Measurements from ENCODE around the gene FAM107A. TPM values are rescaled to one million over a fixed set of nuclear protein-coding genes. Genes with fewer than 3 reads are reported as not detected.

The FAM107A gene
- total RNA-seq, 2 experiments from 2014 or later: not detected

DNA sequence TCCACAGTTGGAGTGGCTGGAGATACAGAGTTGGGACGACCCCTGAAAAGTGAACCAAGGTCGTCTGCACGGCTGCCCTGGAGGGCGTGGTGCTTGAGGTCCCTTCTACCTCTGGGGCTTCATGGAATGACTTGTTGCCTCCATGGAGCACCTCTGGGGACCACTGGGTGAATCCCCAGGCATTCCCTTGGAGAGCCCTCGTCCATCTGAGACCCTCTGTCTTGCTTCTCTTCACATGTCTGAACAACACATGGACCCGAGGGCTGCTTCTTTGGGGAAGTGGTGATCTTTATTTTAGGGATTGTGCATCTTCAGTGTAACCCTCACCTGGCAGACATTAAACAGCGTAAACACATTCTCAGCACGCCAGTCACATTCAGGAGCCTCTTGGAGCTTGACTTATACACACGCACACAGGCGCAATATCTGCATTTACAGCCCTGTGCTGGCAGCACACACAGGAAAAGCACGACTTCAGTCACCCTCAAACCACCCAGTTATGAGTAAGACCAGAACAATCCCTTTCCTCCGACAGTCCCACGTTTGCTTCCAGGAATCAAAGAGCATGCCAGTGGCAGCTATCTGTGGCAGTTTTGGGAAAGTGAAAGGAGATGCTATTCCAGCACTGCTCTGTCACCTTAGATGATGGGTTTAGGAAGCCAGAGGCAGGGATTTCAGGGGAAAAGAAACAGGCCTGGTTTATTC, 12.6 kb downstream of the FAM107A start:
- Mint-ChIP-seq H3K4me3 (no peak overlapping the region), H3K9me3 (ENCODE audit: insufficient read depth) (no peaks in the 10 kb centered on the region), H3K27ac (no peak overlapping the region), H3K4me1 (ENCODE audit: low read depth) (peaks cover 4% of the 10 kb centered on the region), H3K27me3 (ENCODE audit: low read depth) (no peaks in the 10 kb centered on the region), H3K36me3 (ENCODE audit: low read depth) (no peaks in the 10 kb centered on the region)
- ChIA-PET POLR2A (no interaction called here), CTCF (interaction anchor here (1.0 kb wide), 1 partner anchor 9 kb away, joined by 3 read pairs; no protein-coding TSS in a partner anchor)
- ATAC-seq (no peak), DNase-seq (no peak)

DNA sequence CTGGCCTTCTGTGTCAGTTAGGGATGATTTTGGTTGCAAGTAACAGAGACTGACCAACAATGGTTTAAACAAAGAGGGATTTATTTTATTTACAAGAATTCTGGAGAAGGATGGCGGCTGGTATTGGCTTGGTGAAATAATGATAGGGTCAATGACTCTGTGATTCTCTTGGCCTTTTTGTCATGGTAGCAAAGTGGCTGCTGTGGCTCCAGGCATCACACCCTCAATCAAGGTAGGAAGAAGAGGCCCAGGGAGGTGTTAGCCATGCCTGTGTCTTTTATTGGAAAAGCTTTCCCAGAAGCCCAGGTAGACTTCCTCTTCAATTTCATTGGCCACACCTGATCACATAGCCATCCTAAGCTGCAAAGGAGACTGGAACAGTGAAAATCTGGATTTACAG, 13.1 kb downstream of the FAM107A start:
- no peak overlapping the region for H3K4me3 Mint-ChIP-seq
- no peaks in the 10 kb centered on the region for H3K27me3 Mint-ChIP-seq (ENCODE audit: low read depth)
- no peaks in the 10 kb centered on the region for H3K9me3 Mint-ChIP-seq (ENCODE audit: insufficient read depth)
- H3K27ac Mint-ChIP-seq: no peak overlapping the region
- H3K4me1 Mint-ChIP-seq (ENCODE audit: low read depth): peaks cover 4% of the 10 kb centered on the region
- H3K36me3 Mint-ChIP-seq (ENCODE audit: low read depth): no peaks in the 10 kb centered on the region
- CTCF ChIA-PET: no interaction called here
- POLR2A ChIA-PET: no interaction called here
- DNase-seq: no peak
- ATAC-seq: no peak

DNA sequence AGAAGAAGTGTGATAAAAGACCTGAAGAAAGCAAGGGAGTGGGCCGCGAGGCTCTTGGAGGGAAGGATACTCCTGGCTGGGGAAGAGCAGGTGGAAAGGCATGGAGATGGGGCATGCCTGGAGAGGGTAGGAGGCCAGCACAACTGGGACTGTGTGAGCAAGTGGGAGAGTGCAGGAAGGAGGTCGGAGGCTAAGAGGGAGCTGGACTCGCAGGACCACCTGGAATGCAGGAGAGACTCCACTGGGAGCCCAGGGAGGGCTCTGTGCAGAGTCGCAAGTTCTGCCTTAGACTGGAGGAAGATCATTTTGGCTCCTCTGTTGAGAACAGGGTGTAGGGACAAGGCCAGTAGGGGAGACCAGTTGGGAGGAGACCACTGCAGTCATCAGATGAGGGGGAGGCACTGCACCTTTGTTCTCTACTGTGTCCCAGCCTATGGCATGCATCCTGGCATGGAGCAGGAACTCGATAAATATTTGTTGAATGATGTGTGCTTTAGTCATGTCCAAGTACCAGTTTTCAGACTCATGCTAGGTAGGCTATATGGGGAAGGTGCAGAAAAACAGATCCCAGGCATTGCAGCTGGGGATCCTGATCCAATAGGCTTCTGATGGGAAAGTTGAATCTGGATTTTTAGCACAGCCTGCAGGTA, 13.7 kb downstream of the FAM107A start:
- H3K36me3 Mint-ChIP-seq (ENCODE audit: low read depth): no peaks in the 10 kb centered on the region
- H3K4me3 Mint-ChIP-seq: no peak overlapping the region
- POLR2A ChIA-PET: no interaction called here
- H3K27ac Mint-ChIP-seq: no peak overlapping the region
- CTCF ChIA-PET: no interaction called here
- no peaks in the 10 kb centered on the region for H3K27me3 Mint-ChIP-seq (ENCODE audit: low read depth)
- no peaks in the 10 kb centered on the region for H3K9me3 Mint-ChIP-seq (ENCODE audit: insufficient read depth)
- no peak for ATAC-seq
- DNase-seq: no peak
- no peaks in the 10 kb centered on the region for H3K4me1 Mint-ChIP-seq (ENCODE audit: low read depth)

DNA sequence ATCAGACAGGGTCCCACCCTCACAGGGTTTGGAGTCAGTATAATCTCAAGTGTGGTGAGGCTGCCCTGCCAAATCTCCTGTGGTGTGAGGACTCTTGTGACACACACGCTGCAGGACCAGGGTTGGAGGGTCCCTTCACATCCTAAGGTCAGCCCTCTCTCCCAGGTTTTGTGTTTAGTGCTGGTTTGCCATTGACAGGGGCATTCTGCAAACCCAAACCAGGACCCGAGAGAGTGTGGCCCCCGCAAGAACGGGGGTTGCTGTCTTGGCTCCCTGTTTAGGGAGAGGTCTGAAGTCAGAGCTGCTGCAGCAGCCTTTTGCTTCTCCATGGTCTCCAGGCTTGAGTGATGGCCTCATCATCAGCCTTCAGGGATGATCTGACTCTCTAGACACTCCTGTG, 14.7 kb downstream of the FAM107A start:
- DNase-seq: no peak
- POLR2A ChIA-PET: no interaction called here
- no peak overlapping the region for H3K4me3 Mint-ChIP-seq
- H3K4me1 Mint-ChIP-seq (ENCODE audit: low read depth): no peaks in the 10 kb centered on the region
- no peaks in the 10 kb centered on the region for H3K27me3 Mint-ChIP-seq (ENCODE audit: low read depth)
- H3K9me3 Mint-ChIP-seq (ENCODE audit: insufficient read depth): no peaks in the 10 kb centered on the region
- ATAC-seq: no peak
- no peaks in the 10 kb centered on the region for H3K36me3 Mint-ChIP-seq (ENCODE audit: low read depth)
- H3K27ac Mint-ChIP-seq: no peak overlapping the region
- CTCF ChIA-PET: no interaction called here

DNA sequence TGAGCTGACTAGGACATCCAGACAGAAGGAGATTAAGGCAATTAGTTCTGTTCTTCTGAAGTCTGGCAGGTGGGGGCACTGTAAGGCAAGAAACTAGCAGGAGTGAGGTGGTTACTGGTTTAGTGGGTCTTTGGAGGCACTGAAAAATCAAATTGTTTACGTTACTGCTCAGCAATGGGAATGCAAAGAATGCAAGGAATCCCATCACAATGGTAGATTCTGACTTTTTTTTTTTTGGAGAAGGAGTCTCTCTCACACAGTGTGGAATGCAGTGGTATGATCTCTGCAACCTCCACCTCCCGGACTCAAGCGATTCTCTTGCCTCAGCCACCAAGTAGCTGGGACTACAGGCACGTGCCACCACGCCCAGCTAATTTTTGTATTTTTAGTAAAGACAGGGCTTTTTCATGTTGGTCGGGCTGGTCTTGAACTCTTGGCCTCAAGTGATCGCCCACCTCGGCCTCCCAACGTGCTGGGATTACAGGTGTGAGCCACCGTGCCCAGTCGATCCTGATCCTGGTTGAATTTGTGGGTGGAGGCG, 16.4 kb downstream of the FAM107A start:
- no peak for DNase-seq
- H3K27me3 Mint-ChIP-seq (ENCODE audit: low read depth): peaks cover 4% of the 10 kb centered on the region
- CTCF ChIA-PET: no interaction called here
- H3K4me1 Mint-ChIP-seq (ENCODE audit: low read depth): no peaks in the 10 kb centered on the region
- H3K4me3 Mint-ChIP-seq: no peak overlapping the region
- ATAC-seq: no peak
- POLR2A ChIA-PET: no interaction called here
- H3K9me3 Mint-ChIP-seq (ENCODE audit: insufficient read depth): no peaks in the 10 kb centered on the region
- no peaks in the 10 kb centered on the region for H3K36me3 Mint-ChIP-seq (ENCODE audit: low read depth)
- H3K27ac Mint-ChIP-seq: no peak overlapping the region

DNA sequence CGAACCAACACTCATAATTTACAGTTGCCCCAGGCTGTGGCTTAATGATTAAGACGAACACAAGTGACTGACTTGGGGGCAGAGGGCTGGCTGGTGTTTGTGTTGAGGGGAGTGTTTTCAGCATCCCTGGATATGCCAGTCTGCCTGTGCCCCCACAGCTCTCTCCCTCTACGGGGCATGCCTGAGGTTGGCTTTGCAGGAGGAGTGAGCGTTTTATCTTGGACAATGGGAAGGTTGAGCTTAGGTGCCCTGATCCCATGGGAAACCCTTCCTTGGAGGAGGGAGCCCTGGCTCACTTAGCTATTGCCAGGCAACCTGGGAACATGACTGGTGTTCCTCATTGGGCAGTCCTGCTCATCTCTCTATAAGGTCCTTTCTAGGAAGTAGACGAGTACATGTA, 17.6 kb downstream of the FAM107A start:
- ChIA-PET POLR2A (no interaction called here), CTCF (no interaction called here)
- Mint-ChIP-seq H3K27me3 (ENCODE audit: low read depth) (peaks cover 7% of the 10 kb centered on the region), H3K4me1 (ENCODE audit: low read depth) (no peaks in the 10 kb centered on the region), H3K27ac (no peak overlapping the region), H3K9me3 (ENCODE audit: insufficient read depth) (no peaks in the 10 kb centered on the region), H3K4me3 (no peak overlapping the region), H3K36me3 (ENCODE audit: low read depth) (no peaks in the 10 kb centered on the region)
- DNase-seq (no peak), ATAC-seq (no peak)

DNA sequence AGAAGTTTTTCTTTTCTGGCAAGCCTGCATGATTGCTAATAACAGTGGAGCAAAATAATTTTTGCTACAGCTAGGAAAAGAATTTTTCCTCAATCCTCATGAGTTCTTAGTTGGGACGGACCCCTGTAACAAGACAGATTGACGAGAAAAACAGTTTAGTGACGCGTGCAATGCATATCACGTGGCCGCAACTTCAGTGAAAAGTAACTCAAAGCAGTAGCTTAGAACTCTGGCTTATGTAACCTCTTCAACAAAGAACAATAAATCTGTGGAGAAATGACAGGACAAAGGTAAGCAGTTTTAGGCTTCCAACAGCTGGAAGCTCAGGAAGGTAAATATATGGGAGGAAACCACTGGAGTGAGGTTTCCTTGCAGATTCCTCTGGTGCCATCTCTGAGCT, 19.7 kb downstream of the FAM107A start:
- POLR2A ChIA-PET: no interaction called here
- H3K4me1 Mint-ChIP-seq (ENCODE audit: low read depth): no peaks in the 10 kb centered on the region

DNA sequence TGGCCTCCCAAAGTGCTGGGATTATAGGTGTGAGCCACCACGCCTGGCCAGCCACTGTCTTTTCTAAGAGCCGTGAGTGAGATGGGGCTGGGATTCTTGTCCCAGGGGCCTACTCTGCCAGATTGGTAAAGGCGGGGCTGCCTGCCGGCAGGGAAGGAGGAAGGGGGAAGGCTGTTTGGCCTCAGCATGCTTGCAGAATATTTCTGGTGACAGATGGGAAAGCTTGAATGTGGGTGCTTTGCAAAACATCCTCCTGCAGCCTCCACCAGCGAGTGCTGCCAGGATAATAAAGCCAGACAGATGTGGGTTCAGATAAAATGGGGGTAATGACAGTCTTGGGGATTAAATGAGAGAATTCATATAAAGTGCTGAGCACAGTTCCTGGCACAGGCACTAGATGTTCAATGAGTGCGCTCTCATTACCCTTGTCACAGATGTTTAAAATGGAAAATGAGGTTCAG, 20.4 kb downstream of the FAM107A start:
- Mint-ChIP-seq H3K4me1 (ENCODE audit: low read depth) (no peaks in the 10 kb centered on the region), H3K36me3 (ENCODE audit: low read depth) (no peaks in the 10 kb centered on the region), H3K27me3 (ENCODE audit: low read depth) (peaks cover 7% of the 10 kb centered on the region), H3K9me3 (ENCODE audit: insufficient read depth) (no peaks in the 10 kb centered on the region), H3K4me3 (no peak overlapping the region), H3K27ac (no peak overlapping the region)
- ATAC-seq: no peak
- DNase-seq: no peak
- POLR2A ChIA-PET: no interaction called here
- CTCF ChIA-PET: interaction anchor here (0.9 to 3.6 kb wide), 2 partner anchors 12 to 73 kb away, joined by 3 to 27 read pairs; no protein-coding TSS in a partner anchor

More for the DNA sequence above, 19.7 kb downstream of the FAM107A start:
- Mint-ChIP-seq H3K4me3 (no peak overlapping the region), H3K27me3 (ENCODE audit: low read depth) (peaks cover 7% of the 10 kb centered on the region), H3K27ac (no peak overlapping the region), H3K36me3 (ENCODE audit: low read depth) (no peaks in the 10 kb centered on the region), H3K9me3 (ENCODE audit: insufficient read depth) (no peaks in the 10 kb centered on the region)
- no peak for DNase-seq
- CTCF ChIA-PET: interaction anchor here (3.6 kb wide), 1 partner anchor 11 kb away, joined by 27 read pairs; no protein-coding TSS in a partner anchor
- no peak for ATAC-seq

DNA sequence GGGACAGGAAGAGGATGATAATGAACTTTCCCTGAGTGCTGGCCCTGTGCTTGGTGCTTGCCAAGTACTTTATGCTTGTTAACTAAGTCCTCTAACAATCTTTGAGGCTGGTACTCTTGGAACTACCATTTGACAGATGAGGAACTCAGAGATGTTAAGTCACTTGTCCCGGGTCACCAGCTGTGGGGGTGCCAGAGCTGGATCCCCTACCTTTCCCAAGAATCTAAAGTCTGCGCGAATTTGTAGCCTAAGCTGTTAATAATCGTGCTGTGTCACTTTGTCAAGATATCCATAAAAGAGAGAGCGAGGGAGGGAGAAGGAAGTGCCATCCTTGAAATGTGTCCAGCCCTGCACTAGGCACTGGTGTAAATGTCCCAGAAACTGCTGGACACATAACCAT, 21.2 kb downstream of the FAM107A start:
- H3K27ac Mint-ChIP-seq: no peak overlapping the region
- no peaks in the 10 kb centered on the region for H3K36me3 Mint-ChIP-seq (ENCODE audit: low read depth)
- no peaks in the 10 kb centered on the region for H3K9me3 Mint-ChIP-seq (ENCODE audit: insufficient read depth)
- H3K4me1 Mint-ChIP-seq (ENCODE audit: low read depth): no peaks in the 10 kb centered on the region
- no peak overlapping the region for H3K4me3 Mint-ChIP-seq
- no peak for DNase-seq
- peaks cover 7% of the 10 kb centered on the region for H3K27me3 Mint-ChIP-seq (ENCODE audit: low read depth)
- ChIA-PET CTCF (interaction anchor here (0.9 to 3.6 kb wide), 2 partner anchors 12 to 74 kb away, joined by 3 to 27 read pairs; no protein-coding TSS in a partner anchor), POLR2A (no interaction called here)
- ATAC-seq: no peak

DNA sequence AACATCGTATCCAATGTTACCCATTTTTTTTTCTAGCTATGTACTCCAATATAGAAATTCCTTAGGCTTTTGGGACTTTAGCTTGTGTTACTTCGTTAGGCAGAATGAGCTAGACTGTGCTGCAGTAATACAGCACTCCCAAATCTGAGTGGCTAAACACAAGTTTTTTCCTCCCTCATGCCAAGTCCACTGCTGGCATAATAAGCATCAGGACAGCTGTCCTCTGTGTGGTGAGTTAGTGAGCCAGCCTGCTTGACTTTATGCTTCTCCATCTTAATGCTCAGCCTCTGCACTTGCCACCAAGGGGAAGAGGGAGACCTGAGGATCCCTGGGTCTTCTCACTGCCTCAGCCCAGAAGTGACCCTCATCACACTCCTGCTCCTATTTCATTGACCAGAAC, 22.0 kb downstream of the FAM107A start:
- H3K36me3 Mint-ChIP-seq (ENCODE audit: low read depth): no peaks in the 10 kb centered on the region
- CTCF ChIA-PET: interaction anchor here (3.6 kb wide), 1 partner anchor 13 kb away, joined by 27 read pairs; no protein-coding TSS in a partner anchor
- no peak overlapping the region for H3K27ac Mint-ChIP-seq
- H3K4me1 Mint-ChIP-seq (ENCODE audit: low read depth): no peaks in the 10 kb centered on the region
- DNase-seq: no peak
- no peak overlapping the region for H3K4me3 Mint-ChIP-seq
- H3K9me3 Mint-ChIP-seq (ENCODE audit: insufficient read depth): no peaks in the 10 kb centered on the region
- H3K27me3 Mint-ChIP-seq (ENCODE audit: low read depth): peaks cover 7% of the 10 kb centered on the region
- POLR2A ChIA-PET: no interaction called here
- ATAC-seq: no peak

DNA sequence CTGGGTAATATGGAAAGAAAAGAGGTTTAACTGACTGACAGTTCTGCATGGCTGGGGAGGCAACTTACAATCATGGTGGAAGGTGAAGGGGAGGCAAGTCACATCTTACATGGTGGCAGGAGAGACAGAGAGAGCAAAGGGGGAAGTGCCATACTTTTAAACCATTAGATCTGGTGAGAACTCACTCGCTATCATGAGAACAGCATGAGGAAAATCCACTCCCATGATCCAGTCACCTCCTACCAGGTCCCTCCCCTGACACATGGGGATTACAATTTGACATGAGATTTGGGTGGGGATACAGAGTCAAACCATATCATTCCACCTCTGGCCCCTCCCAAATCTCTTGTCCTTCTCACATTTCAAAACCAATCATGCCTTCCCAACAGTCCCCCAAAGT, 24.2 kb downstream of the FAM107A start:
- POLR2A ChIA-PET: no interaction called here
- DNase-seq (no peak), ATAC-seq (no peak)
- H3K36me3 Mint-ChIP-seq (ENCODE audit: low read depth): no peaks in the 10 kb centered on the region
- H3K9me3 Mint-ChIP-seq (ENCODE audit: insufficient read depth): no peaks in the 10 kb centered on the region
- H3K27ac Mint-ChIP-seq: no peak overlapping the region
- no peak overlapping the region for H3K4me3 Mint-ChIP-seq
- CTCF ChIA-PET: no interaction called here
- peaks cover 9% of the 10 kb centered on the region for H3K27me3 Mint-ChIP-seq (ENCODE audit: low read depth)
- no peaks in the 10 kb centered on the region for H3K4me1 Mint-ChIP-seq (ENCODE audit: low read depth)

DNA sequence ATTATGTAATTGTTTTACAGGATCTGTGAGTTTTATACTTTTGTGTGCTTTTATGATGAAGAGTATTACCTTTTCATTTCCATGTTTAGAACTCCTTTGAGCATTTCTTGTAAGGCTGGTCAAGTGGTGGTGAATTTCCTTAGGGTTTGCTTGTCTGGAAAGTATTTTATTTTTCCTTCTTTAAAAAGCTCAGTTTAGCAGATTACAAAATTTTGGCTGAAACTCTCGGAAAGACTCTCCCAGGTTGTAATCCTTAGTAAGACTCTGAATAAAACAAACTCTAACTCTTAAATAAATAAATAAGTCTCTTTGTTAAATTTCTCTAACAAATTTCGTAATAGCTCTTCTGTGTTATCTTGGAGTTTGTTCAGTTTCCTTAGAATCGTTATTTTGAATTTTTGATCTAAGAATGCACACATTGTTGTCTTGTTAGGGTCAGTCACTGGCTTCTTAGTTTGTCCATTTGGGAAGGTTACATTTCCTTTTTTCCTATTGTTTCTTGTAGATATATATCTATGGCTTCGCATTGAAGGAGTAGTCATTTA, 25.5 kb downstream of the FAM107A start:
- no peaks in the 10 kb centered on the region for H3K36me3 Mint-ChIP-seq (ENCODE audit: low read depth)
- no peak overlapping the region for H3K27ac Mint-ChIP-seq
- DNase-seq: no peak
- H3K4me3 Mint-ChIP-seq: no peak overlapping the region
- peaks cover 13% of the 10 kb centered on the region for H3K27me3 Mint-ChIP-seq (ENCODE audit: low read depth)
- ATAC-seq: no peak
- CTCF ChIA-PET: no interaction called here
- POLR2A ChIA-PET: no interaction called here
- no peaks in the 10 kb centered on the region for H3K4me1 Mint-ChIP-seq (ENCODE audit: low read depth)
- no peaks in the 10 kb centered on the region for H3K9me3 Mint-ChIP-seq (ENCODE audit: insufficient read depth)

Data from activated CD8-positive, alpha-beta T cell treated with anti-CD3 and anti-CD28 coated beads, Interleukin-2, amount 10 ng/mL, durations not matched to agents 7 days and 5 days (primary cell).